Immature natural killer cell (primary cell): ENCODE results near the gene ITGA3. TPM values are rescaled to one million over a fixed set of nuclear protein-coding genes. Genes with fewer than 3 reads are reported as not detected.
A peak's percentile ranks its signal among the peaks of the same experiment; 100 is the strongest.

Experiments used
- DNase-seq, 3 donors: peaks; one replicate each; pipeline ENCODE4 v3.0.0; 2022; ENCODE audit warnings: mixed read lengths in 1 of 3
- H3K27ac Mint-ChIP-seq, 6 donors: one replicate each; pipeline ENCODE4 v1.8.0; 2020; ENCODE audit warnings: mixed read lengths in 6 of 6, mild to moderate bottlenecking in 5 of 6, inconsistent platforms in 4 of 6, moderate library complexity in 3 of 6
- H3K27me3 Mint-ChIP-seq, 3 donors: one replicate each; pipeline ENCODE4 v1.8.0; 2020 to 2021; ENCODE audit warnings: low read depth in 3 of 3, mild to moderate bottlenecking in 3 of 3, mixed read lengths in 3 of 3, moderate library complexity in 3 of 3, inconsistent platforms in 1 of 3
- H3K36me3 Mint-ChIP-seq, 3 donors: one replicate each; pipeline ENCODE4 v1.8.0; 2020; ENCODE audit warnings: mixed read lengths in 3 of 3, inconsistent platforms in 2 of 3, mild to moderate bottlenecking in 2 of 3
- H3K4me1 Mint-ChIP-seq, 2 donors: one replicate each; pipeline ENCODE4 v1.8.0; 2020; ENCODE audit warnings: inconsistent platforms in 2 of 2, mild to moderate bottlenecking in 2 of 2, mixed read lengths in 2 of 2, moderate library complexity in 1 of 2
- H3K4me3 Mint-ChIP-seq, 5 donors: one replicate each; pipeline ENCODE4 v1.8.0; 2020; ENCODE audit warnings: mild to moderate bottlenecking in 5 of 5, mixed read lengths in 5 of 5, inconsistent platforms in 3 of 5, moderate library complexity in 3 of 5
- H3K9me3 Mint-ChIP-seq, 6 donors: one replicate each; pipeline ENCODE4 v1.8.0; 2020; ENCODE audit warnings: mild to moderate bottlenecking in 6 of 6, mixed read lengths in 6 of 6, inconsistent platforms in 4 of 6, moderate library complexity in 3 of 6
- polyA plus RNA-seq, 3 donors: library from polyadenylated mRNA; unstranded; fragments of 300-500 nt; fragmentation: Illumina TruSeq; gene quantifications; one replicate each; pipeline ENCODE4 v1.2.3, GENCODE V29; 2021

ITGA3 gene
- polyA plus RNA-seq, 3 donors from 2014 or later = 0.54 to 1.1 TPM; not detected in 1

DNA sequence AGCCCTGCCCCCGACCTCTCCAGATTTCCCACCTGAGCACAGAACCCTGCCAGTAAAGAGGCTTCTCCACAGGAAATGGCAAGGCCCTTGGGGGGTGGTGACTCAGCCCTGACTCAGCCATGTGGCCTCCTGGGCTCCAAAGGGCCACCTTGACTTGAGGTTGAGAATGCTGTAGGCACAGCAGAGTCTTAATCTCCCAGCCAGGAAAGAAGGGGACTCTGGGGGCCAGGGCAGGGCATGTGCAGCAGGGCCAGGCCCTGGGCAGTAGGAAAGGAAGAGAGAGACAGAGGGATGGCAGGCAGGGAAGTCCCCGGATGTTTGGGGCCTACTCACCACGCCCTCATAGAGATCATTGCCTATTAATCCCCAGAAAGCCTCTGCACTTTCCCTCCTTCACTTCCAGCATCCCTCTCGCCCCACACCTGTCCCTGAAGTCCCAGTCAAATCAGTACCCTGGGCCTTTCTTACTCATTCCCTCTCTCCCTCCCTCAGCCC is 4.8 kb upstream of the ITGA3 start:
- no peak for DNase-seq
- Mint-ChIP-seq H3K27me3 (peaks cover 2 to 14% (median 12%) of the 10 kb centered on the region in 3 donors), H3K4me3 (no peak overlapping the region), H3K4me1 (peaks cover 8% of the 10 kb centered on the region in 2 donors), H3K27ac (no peak overlapping the region), H3K9me3 (no peaks in the 10 kb centered on the region), H3K36me3 (no peaks in the 10 kb centered on the region)

DNA sequence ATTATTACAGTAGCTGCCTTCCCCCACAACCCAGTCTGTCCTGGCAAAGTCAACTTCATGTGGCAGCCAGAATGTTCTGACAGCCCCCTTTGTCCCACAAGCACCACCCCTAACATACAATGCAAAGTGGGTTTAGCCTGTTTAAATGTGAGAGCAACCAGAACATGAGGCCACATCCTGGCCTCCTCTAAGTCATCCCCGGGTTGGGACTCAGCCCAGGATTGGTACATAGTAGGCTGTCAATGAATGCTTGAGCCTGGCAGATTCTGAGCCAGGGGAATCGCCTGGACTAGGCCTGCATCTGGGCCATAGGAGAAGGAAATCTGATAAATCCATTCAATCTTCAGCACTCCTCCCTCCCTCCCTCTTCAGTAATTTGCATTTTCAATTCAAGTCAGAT is 4.3 kb upstream of the ITGA3 start:
- Mint-ChIP-seq H3K27me3 (peaks cover 4 to 14% (median 11%) of the 10 kb centered on the region in 3 donors), H3K4me1 (peaks cover 11% of the 10 kb centered on the region in 2 donors), H3K4me3 (no peak overlapping the region), H3K9me3 (no peaks in the 10 kb centered on the region), H3K27ac (no peak overlapping the region), H3K36me3 (no peaks in the 10 kb centered on the region)
- DNase-seq = no peak

DNA sequence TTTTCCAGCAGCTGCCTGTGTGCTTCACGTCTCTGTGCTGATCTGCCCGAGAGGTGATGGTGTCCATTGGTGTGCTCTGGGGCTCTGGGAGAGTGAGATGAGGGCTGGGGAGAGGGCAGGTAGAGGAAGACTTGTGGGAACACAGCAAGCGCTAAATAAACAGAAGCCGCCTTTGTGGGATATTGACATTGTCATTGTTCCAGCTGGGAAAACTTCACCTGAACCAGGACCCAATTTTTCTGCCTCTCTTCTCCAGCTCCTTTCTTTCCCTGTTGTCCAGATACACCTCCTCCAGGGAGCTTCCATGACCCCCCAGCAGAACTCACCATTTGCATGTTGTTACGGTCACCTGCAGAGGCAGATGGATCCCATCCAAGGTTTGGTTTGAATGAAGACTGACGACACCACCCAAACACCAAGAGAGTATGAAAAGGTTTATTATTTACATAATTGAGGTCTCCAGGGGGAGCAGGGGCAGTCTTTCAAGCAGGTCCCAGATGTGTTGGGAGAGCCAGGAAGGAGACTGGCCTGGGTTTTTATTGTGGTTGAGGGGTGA is 3.6 kb upstream of the ITGA3 start:
- H3K4me3 Mint-ChIP-seq = no peak overlapping the region
- H3K27ac Mint-ChIP-seq = no peak overlapping the region
- no peaks in the 10 kb centered on the region for H3K9me3 Mint-ChIP-seq
- DNase-seq = no peak
- peaks cover 15 to 17% of the 10 kb centered on the region in 2 donors for H3K4me1 Mint-ChIP-seq
- peaks cover 4 to 14% (median 11%) of the 10 kb centered on the region in 3 donors for H3K27me3 Mint-ChIP-seq
- no peaks in the 10 kb centered on the region for H3K36me3 Mint-ChIP-seq

DNA sequence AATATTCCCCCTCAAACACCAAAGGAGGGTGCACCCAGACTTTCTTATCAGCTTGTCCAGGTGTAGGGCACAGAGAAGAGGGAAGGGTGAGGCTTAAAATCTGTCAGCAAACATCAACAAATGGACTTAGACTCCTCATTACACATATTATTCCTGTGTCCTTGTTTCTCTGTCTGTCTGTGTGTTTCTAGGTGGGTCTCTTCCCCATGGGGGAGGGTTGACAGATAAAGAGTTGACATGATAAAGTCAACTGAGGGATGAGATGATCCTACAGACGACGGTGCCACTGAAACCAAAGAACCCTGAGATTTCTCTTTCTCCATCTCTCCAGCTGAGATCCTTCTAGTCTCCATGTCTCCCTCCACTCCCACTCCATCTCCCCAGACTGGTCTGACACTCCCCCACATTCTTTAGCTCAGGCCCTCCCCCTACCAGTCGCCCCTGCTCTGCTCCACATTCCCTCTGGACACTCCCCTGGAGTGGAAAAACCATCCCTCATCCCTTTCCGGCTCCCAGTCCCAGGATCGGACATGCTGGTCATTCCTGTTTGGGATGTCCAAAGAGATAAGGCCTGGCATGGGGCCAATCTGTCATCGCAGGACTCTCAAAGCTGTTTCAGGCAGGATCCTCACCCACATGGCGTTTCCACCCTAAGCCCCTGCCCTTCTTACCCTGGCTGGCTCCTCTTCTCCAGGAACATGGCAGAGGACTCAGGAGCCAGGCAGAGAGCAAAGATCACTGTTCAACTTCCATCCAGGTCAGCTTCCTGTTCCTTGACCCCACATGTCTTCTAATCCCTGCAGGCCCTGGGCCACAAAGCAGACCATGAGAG is 2.9 kb upstream of the ITGA3 start:
- H3K9me3 Mint-ChIP-seq = no peaks in the 10 kb centered on the region
- peaks cover 4 to 16% (median 10%) of the 10 kb centered on the region in 3 donors for H3K27me3 Mint-ChIP-seq
- no peak for DNase-seq
- no peak overlapping the region for H3K27ac Mint-ChIP-seq
- H3K4me3 Mint-ChIP-seq = no peak overlapping the region
- H3K4me1 Mint-ChIP-seq = peaks cover 18 to 22% of the 10 kb centered on the region in 2 donors
- no peaks in the 10 kb centered on the region for H3K36me3 Mint-ChIP-seq

DNA sequence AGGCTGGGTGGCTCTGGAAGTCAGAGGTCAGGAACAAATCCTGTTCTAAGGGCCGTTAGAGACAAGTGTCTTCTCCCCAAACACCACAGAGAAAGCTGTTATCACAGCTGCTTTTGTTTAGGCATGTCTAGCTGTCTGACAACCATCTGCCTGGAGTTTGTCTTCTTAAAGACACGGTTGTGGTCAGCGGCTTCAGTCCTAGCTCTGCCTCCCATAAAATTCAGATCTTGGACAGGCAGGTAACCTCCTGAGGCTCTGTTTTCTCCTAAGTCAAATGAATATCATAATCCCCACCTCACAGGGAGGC is 2.3 kb upstream of the ITGA3 start:
- Mint-ChIP-seq H3K27me3 (peaks cover 4 to 16% (median 11%) of the 10 kb centered on the region in 3 donors), H3K27ac (no peak overlapping the region), H3K4me3 (no peak overlapping the region), H3K36me3 (no peaks in the 10 kb centered on the region), H3K4me1 (peaks cover 18 to 24% of the 10 kb centered on the region in 2 donors), H3K9me3 (no peaks in the 10 kb centered on the region)
- DNase-seq = no peak

DNA sequence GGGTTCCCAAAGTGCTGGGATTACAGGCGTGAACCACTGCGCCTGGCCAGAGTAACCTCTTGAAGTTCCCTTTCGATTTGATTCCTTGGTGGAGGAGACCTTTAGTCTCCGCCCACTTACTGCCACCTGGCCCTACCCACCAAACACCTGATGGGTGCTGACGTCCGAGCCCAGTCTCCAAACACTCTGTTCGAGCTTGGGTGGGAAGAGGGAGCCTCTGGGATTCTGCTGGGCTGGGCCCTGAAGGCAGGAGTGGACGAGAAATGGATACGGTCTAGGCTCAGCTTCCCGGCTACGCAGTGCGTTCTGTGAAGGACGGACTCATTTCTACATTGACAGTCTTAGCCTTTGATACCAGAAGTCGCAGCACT is 870 bp upstream of the ITGA3 start:
- peak overlapping the region; percentile 82 to 87 (median 85) for H3K4me3 Mint-ChIP-seq
- peaks cover 18 to 24% of the 10 kb centered on the region in 2 donors for H3K4me1 Mint-ChIP-seq
- DNase-seq = no peak
- H3K27ac Mint-ChIP-seq = no peak overlapping the region
- H3K36me3 Mint-ChIP-seq = no peaks in the 10 kb centered on the region
- H3K9me3 Mint-ChIP-seq = no peaks in the 10 kb centered on the region
- H3K27me3 Mint-ChIP-seq = peaks cover 4 to 16% (median 11%) of the 10 kb centered on the region in 3 donors

DNA sequence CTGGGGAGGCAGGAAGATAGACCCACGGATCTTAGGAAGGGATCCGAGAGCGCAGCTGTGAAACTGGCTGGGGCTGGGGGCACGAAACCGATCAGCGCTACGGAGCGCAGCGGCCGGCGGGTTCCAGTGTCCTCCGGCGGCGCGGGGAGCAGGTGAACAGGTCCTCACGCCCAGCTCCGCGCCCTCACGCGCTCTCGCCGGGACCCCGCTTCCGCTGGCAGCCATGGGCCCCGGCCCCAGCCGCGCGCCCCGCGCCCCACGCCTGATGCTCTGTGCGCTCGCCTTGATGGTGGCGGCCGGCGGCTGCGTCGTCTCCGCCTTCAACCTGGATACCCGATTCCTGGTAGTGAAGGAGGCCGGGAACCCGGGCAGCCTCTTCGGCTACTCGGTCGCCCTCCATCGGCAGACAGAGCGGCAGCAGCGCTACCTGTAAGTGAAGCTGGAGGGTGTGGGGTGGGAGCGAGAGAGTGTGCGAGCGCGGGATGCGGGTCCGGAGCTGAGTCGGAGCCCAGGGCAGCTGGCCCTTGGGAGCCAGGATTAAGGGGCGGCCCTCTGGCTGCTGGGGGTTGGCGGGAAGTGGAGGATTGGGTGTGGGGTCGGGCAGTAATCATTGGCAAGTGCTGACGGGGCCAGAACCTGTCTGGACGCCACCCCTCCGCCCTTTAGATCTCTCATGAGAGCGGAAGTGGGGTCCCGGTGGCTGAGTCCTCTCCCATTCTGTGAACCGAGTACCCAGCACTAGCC is 479 bp downstream of the ITGA3 start:
- Mint-ChIP-seq H3K27me3 (peaks cover 4 to 16% (median 12%) of the 10 kb centered on the region in 3 donors), H3K27ac (no peak overlapping the region), H3K9me3 (no peaks in the 10 kb centered on the region), H3K4me1 (peaks cover 18 to 24% of the 10 kb centered on the region in 2 donors), H3K4me3 (peak overlapping the region; percentile 82 to 87 (median 85)), H3K36me3 (no peaks in the 10 kb centered on the region)
- peak; percentile 6 to 21 (median 13) for DNase-seq

DNA sequence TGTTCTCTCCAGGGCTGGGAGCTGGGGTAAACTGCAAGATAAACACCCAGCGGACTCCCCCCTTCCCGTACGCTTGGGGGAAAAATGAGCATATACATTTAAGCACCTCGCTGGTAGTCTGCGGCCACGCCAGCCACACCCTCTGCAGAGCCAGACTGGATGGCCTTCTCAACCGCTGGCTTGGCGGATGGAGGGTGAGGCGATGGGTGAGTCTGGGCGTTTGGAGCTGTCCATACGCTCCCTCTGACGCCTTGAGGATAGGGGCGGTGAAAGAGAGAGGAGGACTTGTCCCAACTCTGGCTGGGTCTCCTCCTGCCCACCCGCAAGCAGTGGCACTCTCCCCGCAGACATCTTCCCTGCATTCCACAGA is 1.0 kb downstream of the ITGA3 start:
- H3K27me3 Mint-ChIP-seq = peaks cover 4 to 16% (median 14%) of the 10 kb centered on the region in 3 donors
- H3K4me1 Mint-ChIP-seq = peaks cover 18 to 24% of the 10 kb centered on the region in 2 donors
- no peaks in the 10 kb centered on the region for H3K9me3 Mint-ChIP-seq

DNA sequence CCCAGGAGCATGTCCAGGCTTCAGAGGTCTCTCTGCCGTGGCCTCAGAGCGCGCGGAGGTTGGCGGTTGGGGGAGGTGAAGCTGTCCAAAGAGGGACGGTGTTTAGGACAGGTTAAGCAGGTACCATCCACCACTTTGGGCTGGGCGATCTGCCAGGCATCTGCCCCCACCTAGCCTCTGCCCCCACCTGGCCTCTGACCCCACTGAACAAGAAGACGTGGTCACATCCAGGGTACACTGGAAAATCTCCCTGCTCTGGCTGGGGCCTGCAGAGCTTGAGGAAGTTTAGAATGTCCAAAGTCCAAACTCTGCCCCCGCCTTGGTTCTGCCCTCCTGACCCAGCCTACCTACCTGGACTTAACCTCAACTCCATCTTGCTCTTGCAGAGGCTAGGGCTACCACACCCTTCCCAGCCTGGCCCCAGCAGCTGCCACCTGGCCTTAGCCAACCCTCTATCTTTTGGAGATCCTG is 1.6 kb downstream of the ITGA3 start:
- no peak for DNase-seq
- H3K27ac Mint-ChIP-seq = no peak overlapping the region
- H3K9me3 Mint-ChIP-seq = no peaks in the 10 kb centered on the region
- H3K27me3 Mint-ChIP-seq = peaks cover 4 to 16% (median 10%) of the 10 kb centered on the region in 3 donors
- H3K36me3 Mint-ChIP-seq = no peaks in the 10 kb centered on the region
- peak overlapping the region; percentile 49 to 87 (median 73) for H3K4me3 Mint-ChIP-seq
- H3K4me1 Mint-ChIP-seq = peaks cover 18 to 24% of the 10 kb centered on the region in 2 donors

More for the DNA sequence above, 1.0 kb downstream of the ITGA3 start:
- Mint-ChIP-seq H3K4me3 (peak overlapping the region; percentile 79 to 87 (median 84)), H3K36me3 (no peaks in the 10 kb centered on the region), H3K27ac (no peak overlapping the region)
- no peak for DNase-seq

DNA sequence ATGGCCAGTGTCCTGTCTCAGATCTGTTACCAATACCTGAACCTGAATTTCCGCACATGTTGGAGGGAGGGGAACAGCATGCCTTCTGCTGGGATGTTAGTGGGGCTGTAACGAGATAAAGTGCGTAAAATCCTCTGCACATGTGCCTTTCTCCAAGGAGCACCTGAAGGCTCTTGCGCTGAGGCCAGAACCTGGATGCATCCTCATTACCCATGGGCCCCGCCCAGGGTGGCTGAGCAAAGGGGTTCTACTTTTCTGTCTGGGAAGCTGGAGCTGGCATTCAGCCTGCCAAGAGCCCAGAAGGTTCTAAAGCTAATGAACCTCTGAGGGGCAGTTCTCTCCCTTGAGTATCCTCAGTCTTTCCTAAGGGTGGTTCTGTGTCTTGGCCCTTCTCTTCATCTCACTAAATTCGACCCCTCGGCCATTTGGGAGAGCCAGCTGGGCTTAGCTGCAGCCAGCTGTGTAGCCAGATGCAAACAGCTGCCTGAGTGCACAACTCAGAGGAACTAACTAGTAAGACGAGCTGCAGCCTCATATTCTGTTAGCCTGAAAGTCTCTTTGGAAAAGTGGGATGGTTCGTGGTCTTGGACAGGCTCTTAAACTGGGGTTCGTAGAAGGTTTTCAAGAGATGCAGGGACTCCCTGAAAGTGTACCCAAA is 2.5 kb downstream of the ITGA3 start:
- Mint-ChIP-seq H3K27ac (no peak overlapping the region), H3K27me3 (peaks cover 4 to 13% (median 10%) of the 10 kb centered on the region in 3 donors), H3K36me3 (no peaks in the 10 kb centered on the region), H3K4me3 (peak overlapping the region in 3 of 5 donors; percentile 30 to 75 (median 61)), H3K4me1 (peaks cover 18 to 24% of the 10 kb centered on the region in 2 donors), H3K9me3 (no peaks in the 10 kb centered on the region)
- no peak for DNase-seq

DNA sequence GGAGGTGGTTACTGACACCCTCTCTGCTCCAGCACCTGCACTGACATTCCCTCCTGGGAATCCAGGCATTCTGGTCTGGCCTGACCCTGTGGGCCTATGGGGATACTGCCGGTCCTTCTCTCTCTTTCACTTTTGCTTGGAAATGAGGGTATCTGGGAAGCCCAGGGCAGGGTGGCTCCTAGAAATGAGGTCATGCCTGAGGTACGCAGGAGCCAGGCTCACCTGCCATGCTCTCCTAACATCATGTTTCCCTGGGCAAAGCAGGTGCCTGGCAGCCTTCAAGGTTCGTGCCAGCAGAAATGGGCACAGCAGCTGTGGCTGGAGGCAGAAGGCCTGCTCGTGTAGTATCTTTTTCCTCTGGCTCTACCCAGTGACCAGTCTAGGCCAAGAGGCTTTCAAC is 3.3 kb downstream of the ITGA3 start:
- H3K27me3 Mint-ChIP-seq = peaks cover 4 to 13% (median 10%) of the 10 kb centered on the region in 3 donors
- no peak overlapping the region for H3K4me3 Mint-ChIP-seq
- H3K4me1 Mint-ChIP-seq = peaks cover 18 to 24% of the 10 kb centered on the region in 2 donors
- H3K36me3 Mint-ChIP-seq = no peaks in the 10 kb centered on the region
- no peak overlapping the region for H3K27ac Mint-ChIP-seq
- H3K9me3 Mint-ChIP-seq = no peaks in the 10 kb centered on the region
- DNase-seq = no peak

DNA sequence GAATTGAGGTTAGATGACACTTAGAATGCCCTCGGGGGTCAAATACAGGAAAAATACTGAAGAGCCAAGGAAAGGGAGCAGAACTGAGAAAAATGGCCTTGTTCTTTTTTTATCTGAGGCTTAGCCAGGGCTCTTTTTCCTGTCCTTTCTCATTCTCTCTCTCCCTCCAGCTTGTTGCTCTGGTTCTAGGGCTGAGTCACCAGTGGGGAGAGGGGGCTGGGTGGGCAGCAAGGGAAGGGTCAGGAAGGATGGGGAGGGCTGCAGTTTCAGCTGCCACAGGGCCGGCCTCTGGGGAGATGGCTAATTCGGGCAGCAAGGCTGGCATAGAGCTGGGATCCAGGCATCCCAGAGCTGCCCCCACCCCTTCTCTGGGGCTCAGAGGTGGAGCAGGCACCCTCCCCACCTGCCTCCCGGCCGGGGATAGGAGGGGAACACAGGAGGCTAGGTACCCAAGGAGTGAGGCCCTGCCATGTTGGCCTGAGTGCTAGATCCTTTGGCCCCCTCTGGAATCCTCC is 3.9 kb downstream of the ITGA3 start:
- Mint-ChIP-seq H3K27ac (no peak overlapping the region), H3K27me3 (peaks cover 6 to 13% (median 12%) of the 10 kb centered on the region in 3 donors), H3K9me3 (no peaks in the 10 kb centered on the region), H3K4me3 (no peak overlapping the region), H3K36me3 (no peaks in the 10 kb centered on the region), H3K4me1 (peaks cover 18 to 23% of the 10 kb centered on the region in 2 donors)
- DNase-seq = no peak

DNA sequence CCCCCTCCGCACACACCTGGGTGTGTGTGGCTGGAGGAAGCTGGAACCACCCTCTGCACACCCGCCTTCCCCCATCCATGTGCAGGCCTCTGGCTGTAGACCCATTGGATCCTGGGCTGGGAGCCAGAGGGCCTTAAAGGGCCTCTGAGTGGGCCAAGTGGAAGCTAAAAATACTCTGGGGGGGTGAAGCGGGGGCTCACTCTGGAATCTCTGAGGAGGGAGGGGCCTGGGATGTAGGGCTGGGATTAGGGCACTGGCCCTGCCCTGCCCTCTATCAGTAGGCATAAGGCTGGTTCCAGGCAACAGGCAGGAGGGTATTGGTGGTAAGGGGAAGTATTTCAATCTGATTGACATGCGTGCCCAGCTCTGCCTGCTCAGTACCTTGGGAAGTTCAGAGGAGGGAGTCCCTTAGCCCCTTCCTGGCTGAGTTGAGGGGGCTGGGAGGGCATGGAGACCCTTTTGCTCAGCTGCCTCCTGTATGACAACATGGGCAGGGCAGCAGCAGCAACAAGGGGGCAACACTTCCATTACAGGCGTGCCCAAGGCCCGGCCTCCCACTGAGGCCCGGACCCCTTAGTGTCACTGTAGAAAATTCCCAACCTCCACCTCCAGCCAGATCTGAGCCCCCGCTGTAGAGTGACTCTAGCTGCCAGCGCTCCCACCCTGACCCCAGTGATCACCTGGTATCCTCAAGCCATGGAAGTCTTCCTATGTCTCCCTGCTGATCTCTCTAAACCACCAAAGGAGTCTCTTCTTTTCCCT is 5.2 kb downstream of the ITGA3 start:
- Mint-ChIP-seq H3K36me3 (no peaks in the 10 kb centered on the region), H3K4me3 (no peak overlapping the region), H3K27me3 (peaks cover 4 to 13% (median 8%) of the 10 kb centered on the region in 3 donors), H3K27ac (no peak overlapping the region), H3K9me3 (no peaks in the 10 kb centered on the region), H3K4me1 (peaks cover 9 to 15% of the 10 kb centered on the region in 2 donors)
- no peak for DNase-seq
